GM23338 (cell line): ENCODE measurements around the gene CTCFL. TPM values are rescaled to one million over a fixed set of nuclear protein-coding genes. Genes with fewer than 3 reads are reported as not detected.

Experiments used
- ATAC-seq: fragments of 200-7000 bp; cut with Tn5 transposase; 3 replicates; pipeline ENCODE4 v1.9.1; 2020
- DNase-seq: peaks from one replicate; pipeline ENCODE4 v3.0.0-alpha.2; 2015; ENCODE audit warnings: low spot score
- H2AFZ ChIP-seq: fragments of 200-600 bp; sonication (generic); 2 replicates; pipeline ENCODE4 v1.8.0; 2016; ENCODE audit warnings: antibody characterized with exemption, mild to moderate bottlenecking, moderate library complexity
- H3F3A ChIP-seq: fragments of 200-600 bp; sonication (generic); replicated peaks from 2 replicates; pipeline ENCODE4 v1.8.0; 2017; ENCODE audit warnings: antibody characterized with exemption, mixed run types, low read depth
- H3K27ac ChIP-seq: fragments of 200-600 bp; sonication (generic); 2 replicates; pipeline ENCODE4 v1.6.1; 2016; ENCODE audit warnings: low read depth
- H3K27me3 ChIP-seq: fragments of 200-600 bp; sonication (generic); 2 replicates; pipeline ENCODE4 v1.8.0; 2016; ENCODE audit warnings: mild to moderate bottlenecking, mixed run types, moderate library complexity; ENCODE audit not compliant: insufficient read depth
- H3K36me3 ChIP-seq: fragments of 200-600 bp; sonication (generic); 2 replicates; pipeline ENCODE4 v1.8.0; 2016; ENCODE audit warnings: mild to moderate bottlenecking; ENCODE audit not compliant: insufficient read depth
- H3K4me1 ChIP-seq: fragments of 200-600 bp; sonication (generic); 2 replicates; pipeline ENCODE4 v1.8.0; 2016; ENCODE audit warnings: mild to moderate bottlenecking, moderate library complexity; ENCODE audit not compliant: insufficient read depth
- H3K4me2 ChIP-seq: fragments of 200-600 bp; sonication (generic); 2 replicates; pipeline ENCODE4 v1.7.1; 2017; ENCODE audit warnings: mixed run types
- H3K4me3 ChIP-seq: fragments of 200-600 bp; sonication (generic); 2 replicates; pipeline ENCODE4 v1.6.1; 2016; ENCODE audit warnings: mixed run types
- H3K79me2 ChIP-seq: fragments of 200-600 bp; sonication (generic); replicated peaks from 2 replicates; pipeline ENCODE4 v1.8.0; 2017; ENCODE audit warnings: mild to moderate bottlenecking; ENCODE audit not compliant: insufficient read depth
- H3K9me2 ChIP-seq: fragments of 200-600 bp; sonication (generic); 2 replicates; pipeline ENCODE4 v1.8.0; 2017; ENCODE audit not compliant: insufficient read depth
- H4K20me1 ChIP-seq: fragments of 200-600 bp; sonication (generic); replicated peaks from 2 replicates; pipeline ENCODE4 v1.8.0; 2017; ENCODE audit warnings: mild to moderate bottlenecking; ENCODE audit not compliant: insufficient read depth
- H3K27ac Mint-ChIP-seq: 2 replicates; pipeline ENCODE4 v1.8.0; 2020; ENCODE audit warnings: inconsistent platforms, mild to moderate bottlenecking, moderate library complexity, mixed read lengths
- H3K27me3 Mint-ChIP-seq: 3 replicates; pipeline ENCODE4 v1.8.0; 2022; ENCODE audit warnings: low read depth, mild to moderate bottlenecking, moderate library complexity, mixed read lengths, inconsistent platforms; ENCODE audit not compliant: insufficient read depth, poor library complexity
- H3K36me3 Mint-ChIP-seq: 3 replicates; pipeline ENCODE4 v1.8.0; 2021; ENCODE audit warnings: low read depth, mild to moderate bottlenecking, inconsistent platforms, moderate library complexity, mixed read lengths
- H3K4me1 Mint-ChIP-seq: 3 replicates; pipeline ENCODE4 v1.8.0; 2020; ENCODE audit warnings: mild to moderate bottlenecking, inconsistent platforms, mixed read lengths
- H3K4me3 Mint-ChIP-seq: 3 replicates; pipeline ENCODE4 v1.8.0; 2021; ENCODE audit warnings: moderate library complexity, mild to moderate bottlenecking, inconsistent platforms, mixed read lengths
- H3K9me3 Mint-ChIP-seq: 3 replicates; pipeline ENCODE4 v1.8.0; 2020; ENCODE audit warnings: moderate library complexity, mild to moderate bottlenecking, inconsistent platforms, mixed read lengths
- CREB1 ChIP-seq: fragments of 250-450 bp; sonication (Bioruptor Pico); IDR thresholded peaks from 2 replicates; pipeline ENCODE4 v1.5.0; 2020; ENCODE audit warnings: low read depth, mild to moderate bottlenecking, moderate library complexity
- CTCF ChIP-seq, 2 experiments: fragments of 200-600 bp in 1 of 2; sonication (generic) in 1 of 2; conservative IDR thresholded peaks; 2 replicates each; pipeline versions ENCODE4 v1.5.1 to v1.6.1; 2016 to 2017; ENCODE audit warnings: antibody characterized with exemption in 2 of 2, low read depth in 2 of 2, mild to moderate bottlenecking in 2 of 2, moderate library complexity in 1 of 2
- ETS1 ChIP-seq: IDR thresholded peaks from 2 replicates; pipeline ENCODE4 v1.6.1; 2016; ENCODE audit warnings: antibody characterized with exemption
- EZH2 ChIP-seq: fragments of 200-600 bp; sonication (generic); IDR thresholded peaks from one replicate; pipeline ENCODE4 v1.8.0; 2017; ENCODE audit warnings: antibody characterized with exemption, mild to moderate bottlenecking, low read depth; ENCODE audit not compliant: unreplicated experiment
- EZH2phosphoT487 ChIP-seq: fragments of 200-600 bp; sonication (generic); IDR thresholded peaks from one replicate; pipeline ENCODE4 v1.8.1; 2018; ENCODE audit warnings: antibody characterized with exemption; ENCODE audit not compliant: unreplicated experiment
- JUNB ChIP-seq: IDR thresholded peaks from one replicate; pipeline ENCODE4 v1.6.1; 2016; ENCODE audit warnings: antibody characterized with exemption; ENCODE audit not compliant: unreplicated experiment
- NANOG ChIP-seq: IDR thresholded peaks from 2 replicates; pipeline ENCODE4 v1.6.1; 2016; ENCODE audit warnings: antibody characterized with exemption, borderline replicate concordance
- POLR2AphosphoS5 ChIP-seq: IDR thresholded peaks from 2 replicates; pipeline ENCODE4 v1.6.1; 2016; ENCODE audit warnings: antibody characterized with exemption, low read depth
- REST ChIP-seq: IDR thresholded peaks from one replicate; pipeline ENCODE4 v1.6.1; 2018; ENCODE audit warnings: antibody characterized with exemption; ENCODE audit not compliant: unreplicated experiment
- STAT1 ChIP-seq: IDR thresholded peaks from one replicate; pipeline ENCODE4 v1.6.1; 2016; ENCODE audit warnings: antibody characterized with exemption; ENCODE audit not compliant: unreplicated experiment
- ZNF114 ChIP-seq: fragments of 250-450 bp; sonication (Bioruptor Pico); IDR thresholded peaks from 2 replicates; pipeline ENCODE4 v1.5.0; 2020; ENCODE audit warnings: mild to moderate bottlenecking, moderate library complexity
- ZNF331 ChIP-seq: fragments of 250-450 bp; sonication (Bioruptor Pico); IDR thresholded peaks from 2 replicates; pipeline ENCODE4 v1.5.0; 2020; ENCODE audit warnings: low read depth, mild to moderate bottlenecking, moderate library complexity
- polyA plus RNA-seq: library from polyadenylated mRNA; unstranded; fragments of >200 nt; fragmentation: Nextera tagmentation; extraction: Ambion mirVana; gene quantifications from 2 replicates; pipeline ENCODE4 v1.2.1, GENCODE V29; 2016
- total RNA-seq: library from RNA; depleted of rRNA; stranded (reverse); fragments of >200 nt; shearing (Covaris generic); gene quantifications from 2 replicates; pipeline ENCODE4 v1.2.3, GENCODE V29; 2014
- TF ChIP-seq, protein P1 (sequence below): fragments of 250-450 bp; sonication (Bioruptor Pico); IDR thresholded peaks from 2 replicates; pipeline ENCODE4 v1.5.0; 2020; ENCODE audit warnings: mild to moderate bottlenecking, moderate library complexity

The CTCFL gene
- total and polyA plus RNA-seq, 2 experiments from 2014 or later = 0.55 to 1.4 TPM

DNA sequence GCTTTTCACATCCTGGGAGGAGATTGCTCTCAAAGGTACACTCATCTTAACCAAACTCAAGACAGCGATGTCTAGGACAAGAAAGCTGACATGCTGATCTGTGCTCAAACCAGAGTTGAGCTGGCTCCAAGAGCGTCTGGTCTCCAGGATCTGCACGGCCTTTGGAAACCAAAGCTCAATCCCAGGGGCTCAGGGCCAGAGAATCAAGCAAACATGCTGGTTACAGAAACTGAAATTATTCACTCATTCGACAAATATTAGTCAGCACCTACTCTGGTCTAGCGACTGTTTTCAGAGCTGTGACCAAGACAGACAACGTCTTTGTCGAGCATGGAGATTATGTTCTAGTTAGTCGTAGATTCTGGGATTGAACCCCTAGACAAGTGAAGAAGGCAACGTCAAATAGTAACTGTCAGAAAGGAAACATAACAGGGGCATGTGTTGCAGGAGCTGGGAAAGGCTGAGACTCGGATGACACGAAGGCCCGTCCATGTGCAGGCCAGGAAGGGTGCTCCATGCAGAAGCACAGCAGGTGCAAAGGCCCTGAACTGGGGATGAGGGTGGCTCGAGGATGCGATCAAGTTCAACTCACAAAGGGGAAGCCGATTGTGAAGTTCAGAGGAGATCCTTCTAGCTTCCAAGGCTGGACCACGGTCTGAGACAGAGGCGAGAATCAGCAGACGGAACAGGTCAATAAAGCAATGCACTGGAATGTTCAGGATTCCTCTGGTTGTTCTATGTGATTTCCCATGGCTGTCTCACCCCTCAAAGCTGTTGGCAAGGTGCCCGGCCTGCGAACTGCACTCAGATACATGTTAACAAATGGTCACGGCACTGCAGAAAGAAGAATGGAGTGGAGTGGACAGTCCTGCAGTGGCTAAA, 23.5 kb upstream of the CTCFL start:
- Histone ChIP-seq H4K20me1 (no peaks in the 10 kb centered on the region), H3K27ac (no peak overlapping the region), H3K4me2 (no peak overlapping the region), H2AFZ (no peak overlapping the region), H3K4me3 (no peak overlapping the region), H3K79me2 (no peaks in the 10 kb centered on the region), H3K9me2 (no peaks in the 10 kb centered on the region), H3F3A (no peaks in the 10 kb centered on the region), H3K4me1 (0 out of 2 replicates have a peak, but pooled peaks cover 7% of the 10 kb centered on the region), H3K27me3 (no peaks in the 10 kb centered on the region), H3K36me3 (no peaks in the 10 kb centered on the region; the same call in 1 of the 2 replicates)
- Mint-ChIP-seq H3K27ac (no peak overlapping the region), H3K4me1 (peaks cover 9% of the 10 kb centered on the region; the same call in 2 of the 3 replicates), H3K4me3 (no peak overlapping the region), H3K36me3 (no peaks in the 10 kb centered on the region), H3K27me3 (peaks cover 6% of the 10 kb centered on the region), H3K9me3 (no peaks in the 10 kb centered on the region; the same call in 2 of the 3 replicates)
- DNase-seq = no peak
- TF ChIP-seq REST (no peak), NANOG (no peak), STAT1 (no peak), EZH2 (no peak), ZNF331 (CRISPR knock-in tag) (no peak), CTCF (conservative IDR thresholded peaks at IDR 0.05; ENCODE audit: low read depth in 2 of 2) (no peak), EZH2phosphoT487 (no peak), JUNB (no peak), ZNF114 (CRISPR knock-in tag) (no peak), CREB1 (no peak), POLR2AphosphoS5 (no peak), ETS1 (no peak)
- TF ChIP-seq, protein P1, sequence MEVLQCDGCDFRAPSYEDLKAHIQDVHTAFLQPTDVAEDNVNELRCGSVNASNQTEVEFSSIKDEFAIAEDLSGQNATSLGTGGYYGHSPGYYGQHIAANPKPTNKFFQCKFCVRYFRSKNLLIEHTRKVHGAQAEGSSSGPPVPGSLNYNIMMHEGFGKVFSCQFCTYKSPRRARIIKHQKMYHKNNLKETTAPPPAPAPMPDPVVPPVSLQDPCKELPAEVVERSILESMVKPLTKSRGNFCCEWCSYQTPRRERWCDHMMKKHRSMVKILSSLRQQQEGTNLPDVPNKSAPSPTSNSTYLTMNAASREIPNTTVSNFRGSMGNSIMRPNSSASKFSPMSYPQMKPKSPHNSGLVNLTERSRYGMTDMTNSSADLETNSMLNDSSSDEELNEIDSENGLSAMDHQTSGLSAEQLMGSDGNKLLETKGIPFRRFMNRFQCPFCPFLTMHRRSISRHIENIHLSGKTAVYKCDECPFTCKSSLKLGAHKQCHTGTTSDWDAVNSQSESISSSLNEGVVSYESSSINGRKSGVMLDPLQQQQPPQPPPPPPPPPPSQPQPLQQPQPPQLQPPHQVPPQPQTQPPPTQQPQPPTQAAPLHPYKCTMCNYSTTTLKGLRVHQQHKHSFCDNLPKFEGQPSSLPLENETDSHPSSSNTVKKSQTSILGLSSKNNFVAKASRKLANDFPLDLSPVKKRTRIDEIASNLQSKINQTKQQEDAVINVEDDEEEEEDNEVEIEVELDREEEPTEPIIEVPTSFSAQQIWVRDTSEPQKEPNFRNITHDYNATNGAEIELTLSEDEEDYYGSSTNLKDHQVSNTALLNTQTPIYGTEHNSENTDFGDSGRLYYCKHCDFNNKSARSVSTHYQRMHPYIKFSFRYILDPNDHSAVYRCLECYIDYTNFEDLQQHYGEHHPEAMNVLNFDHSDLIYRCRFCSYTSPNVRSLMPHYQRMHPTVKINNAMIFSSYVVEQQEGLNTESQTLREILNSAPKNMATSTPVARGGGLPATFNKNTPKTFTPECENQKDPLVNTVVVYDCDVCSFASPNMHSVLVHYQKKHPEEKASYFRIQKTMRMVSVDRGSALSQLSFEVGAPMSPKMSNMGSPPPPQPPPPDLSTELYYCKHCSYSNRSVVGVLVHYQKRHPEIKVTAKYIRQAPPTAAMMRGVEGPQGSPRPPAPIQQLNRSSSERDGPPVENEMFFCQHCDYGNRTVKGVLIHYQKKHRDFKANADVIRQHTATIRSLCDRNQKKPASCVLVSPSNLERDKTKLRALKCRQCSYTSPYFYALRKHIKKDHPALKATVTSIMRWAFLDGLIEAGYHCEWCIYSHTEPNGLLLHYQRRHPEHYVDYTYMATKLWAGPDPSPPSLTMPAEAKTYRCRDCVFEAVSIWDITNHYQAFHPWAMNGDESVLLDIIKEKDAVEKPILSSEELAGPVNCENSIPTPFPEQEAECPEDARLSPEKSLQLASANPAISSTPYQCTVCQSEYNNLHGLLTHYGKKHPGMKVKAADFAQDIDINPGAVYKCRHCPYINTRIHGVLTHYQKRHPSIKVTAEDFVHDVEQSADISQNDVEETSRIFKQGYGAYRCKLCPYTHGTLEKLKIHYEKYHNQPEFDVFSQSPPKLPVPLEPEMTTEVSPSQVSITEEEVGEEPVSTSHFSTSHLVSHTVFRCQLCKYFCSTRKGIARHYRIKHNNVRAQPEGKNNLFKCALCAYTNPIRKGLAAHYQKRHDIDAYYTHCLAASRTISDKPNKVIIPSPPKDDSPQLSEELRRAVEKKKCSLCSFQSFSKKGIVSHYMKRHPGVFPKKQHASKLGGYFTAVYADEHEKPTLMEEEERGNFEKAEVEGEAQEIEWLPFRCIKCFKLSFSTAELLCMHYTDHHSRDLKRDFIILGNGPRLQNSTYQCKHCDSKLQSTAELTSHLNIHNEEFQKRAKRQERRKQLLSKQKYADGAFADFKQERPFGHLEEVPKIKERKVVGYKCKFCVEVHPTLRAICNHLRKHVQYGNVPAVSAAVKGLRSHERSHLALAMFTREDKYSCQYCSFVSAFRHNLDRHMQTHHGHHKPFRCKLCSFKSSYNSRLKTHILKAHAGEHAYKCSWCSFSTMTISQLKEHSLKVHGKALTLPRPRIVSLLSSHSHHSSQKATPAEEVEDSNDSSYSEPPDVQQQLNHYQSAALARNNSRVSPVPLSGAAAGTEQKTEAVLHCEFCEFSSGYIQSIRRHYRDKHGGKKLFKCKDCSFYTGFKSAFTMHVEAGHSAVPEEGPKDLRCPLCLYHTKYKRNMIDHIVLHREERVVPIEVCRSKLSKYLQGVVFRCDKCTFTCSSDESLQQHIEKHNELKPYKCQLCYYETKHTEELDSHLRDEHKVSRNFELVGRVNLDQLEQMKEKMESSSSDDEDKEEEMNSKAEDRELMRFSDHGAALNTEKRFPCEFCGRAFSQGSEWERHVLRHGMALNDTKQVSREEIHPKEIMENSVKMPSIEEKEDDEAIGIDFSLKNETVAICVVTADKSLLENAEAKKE (CRISPR knock-in tag) = no peak
- ATAC-seq = no peak
